HG03571 (cell line): ENCODE data around the gene CRYGD.

Experiments
- ATAC-seq: cut with Tn5 transposase; IDR thresholded peaks from one replicate; pipeline ENCODE4 v1.9.1; 2021; ENCODE audit not compliant: unreplicated experiment

The CRYGD gene

GRCh38 chr2:208090420-208090819 lies 33.9 kb downstream of the CRYGD start:
- ATAC-seq = no peak

GRCh38 chr2:208086029-208086428 lies 38.3 kb downstream of the CRYGD start:
- no peak for ATAC-seq

- ATAC-seq = no peak
Observed at GRCh38 chr2:208083807-208084206, 40.5 kb downstream of the CRYGD start.

- no peak for ATAC-seq
Observed at GRCh38 chr2:208077276-208077675, 47.0 kb downstream of the CRYGD start.

GRCh38 chr2:208074610-208075356 lies 49.5 kb downstream of the CRYGD start:
- no peak for ATAC-seq

GRCh38 chr2:208072250-208072892 lies 52.0 kb downstream of the CRYGD start:
- ATAC-seq = peak; percentile 69
